Gastrocnemius medialis (tissue), 4 donors: ENCODE data around the gene KHSRP. TPM values are rescaled to one million over a fixed set of nuclear protein-coding genes. Genes with fewer than 3 reads are reported as not detected.

Source experiments
- ATAC-seq, 2 donors: fragments of 150-250 bp; one replicate each; pipeline ENCODE4 v1.9.1; 2016
- DNase-seq, 2 donors: peaks; one replicate each; pipeline ENCODE4 v3.0.0-alpha.2; 2019
- H3K27ac ChIP-seq, 4 donors: fragments of 200-600 bp; sonication (generic); 1 replicate in 1 of 4; 2 replicates in 3 of 4; pipeline ENCODE4 v1.5.1; 2016 to 2018; ENCODE audit warnings: mild to moderate bottlenecking in 2 of 4, moderate library complexity in 1 of 4
- H3K27me3 ChIP-seq, 3 donors: fragments of 200-600 bp; sonication (generic) in 2 of 3; 1 replicate in 1 of 3; 2 replicates in 2 of 3; pipeline versions ENCODE4 v1.5.1 to v1.6.0; 2016 to 2019; ENCODE audit warnings: mild to moderate bottlenecking in 1 of 3, moderate library complexity in 1 of 3
- H3K36me3 ChIP-seq, 2 donors: fragments of 200-600 bp; sonication (generic) in 1 of 2; one replicate each; pipeline ENCODE4 v1.5.1; 2017 to 2018
- H3K4me1 ChIP-seq, 2 donors: fragments of 200-600 bp; sonication (generic) in 1 of 2; one replicate each; pipeline ENCODE4 v1.5.1; 2016 to 2017; ENCODE audit warnings: mild to moderate bottlenecking in 2 of 2
- H3K4me3 ChIP-seq, 4 donors: fragments of 200-600 bp; sonication (generic) in 3 of 4; 1 replicate in 1 of 4; 2 replicates in 3 of 4; pipeline ENCODE4 v1.5.1; 2016 to 2019; ENCODE audit warnings: mild to moderate bottlenecking in 2 of 4
- H3K9me3 ChIP-seq, 3 donors: fragments of 200-600 bp; sonication (generic) in 2 of 3; 1 replicate in 1 of 3; 2 replicates in 2 of 3; pipeline ENCODE4 v1.5.1; 2016 to 2019
- CTCF ChIP-seq, 5 experiments: fragments of 450-650 bp in 3 of 5; fragments of 200-600 bp in 2 of 5; sonication (generic) in 2 of 5; IDR thresholded peaks in 4 of 5; conservative IDR thresholded peaks in 1 of 5; 1 replicate in 4 of 5; 2 replicates in 1 of 5; pipeline ENCODE4 v1.5.1; 2016 to 2019; ENCODE audit warnings: antibody characterized with exemption in 5 of 5, mild to moderate bottlenecking in 3 of 5, moderate library complexity in 3 of 5
- POLR2A ChIP-seq, 2 donors: fragments of 450-650 bp; IDR thresholded peaks; one replicate each; pipeline ENCODE4 v1.6.1; 2017; ENCODE audit warnings: antibody characterized with exemption in 2 of 2, mild to moderate bottlenecking in 2 of 2, moderate library complexity in 2 of 2
- in situ Hi-C, 4 donors: fragments of 200-750 bp; cut with MboI; loops; one replicate each; pipeline versions ENCODE4 v1.15.0 to v1.8.0; 2017; ENCODE audit warnings: low sequenced_read_pairs in 4 of 4
- intact Hi-C: fragments of 100-400 bp; cut with DNase I; formaldehyde crosslinking; loops from one replicate; pipeline ENCODE4 v1.15.1; 2023; ENCODE audit warnings: low total_unique reads
- microRNA-seq, 2 donors: library from miRNA; unstranded; fragments of <30 nt; microRNA quantifications; one replicate each; pipeline ENCODE4, GENCODE V29; 2016; ENCODE audit warnings: borderline replicate concordance in 2 of 2
- total RNA-seq, 4 donors: library from RNA; depleted of rRNA; stranded (reverse); fragments of >200 nt; gene quantifications; one replicate each; pipeline versions ENCODE4 v1.1.0 to v1.2.3, GENCODE V29; 2016

The KHSRP gene
- total RNA-seq, 4 donors from 2014 or later: 49.1 to 124 (median 85.6) TPM

GRCh38 chr19:6373813-6374108 is 50.9 kb downstream of the KHSRP start:
- H3K27ac ChIP-seq: peak overlapping the region; percentile 98 to 100 (median 100)
- peaks cover 0 to 10% of the 10 kb centered on the region in 2 donors for H3K4me1 ChIP-seq
- intact Hi-C loops: loop anchor here (1.0 to 10.0 kb wide), 9 partner anchors 12 to 749 kb away; partner anchors contain the start of genes CLPP, GPR108, GTF2F1 and MLLT1
- no peaks in the 10 kb centered on the region for H3K9me3 ChIP-seq
- ATAC-seq (no peak), DNase-seq (no peak)
- peaks cover 0 to 3% of the 10 kb centered on the region in 2 donors for H3K36me3 ChIP-seq
- H3K4me3 ChIP-seq: peak overlapping the region; percentile 31 to 99 (median 89)
- in situ Hi-C loops: no loop called here
- no peaks in the 10 kb centered on the region for H3K27me3 ChIP-seq
- TF ChIP-seq POLR2A (IDR thresholded peaks at IDR 0.05) (no peak), CTCF (IDR thresholded peaks at IDR 0.05 in 4 of 5, conservative IDR thresholded peaks at IDR 0.05 in 1 of 5) (no peak)

DNA sequence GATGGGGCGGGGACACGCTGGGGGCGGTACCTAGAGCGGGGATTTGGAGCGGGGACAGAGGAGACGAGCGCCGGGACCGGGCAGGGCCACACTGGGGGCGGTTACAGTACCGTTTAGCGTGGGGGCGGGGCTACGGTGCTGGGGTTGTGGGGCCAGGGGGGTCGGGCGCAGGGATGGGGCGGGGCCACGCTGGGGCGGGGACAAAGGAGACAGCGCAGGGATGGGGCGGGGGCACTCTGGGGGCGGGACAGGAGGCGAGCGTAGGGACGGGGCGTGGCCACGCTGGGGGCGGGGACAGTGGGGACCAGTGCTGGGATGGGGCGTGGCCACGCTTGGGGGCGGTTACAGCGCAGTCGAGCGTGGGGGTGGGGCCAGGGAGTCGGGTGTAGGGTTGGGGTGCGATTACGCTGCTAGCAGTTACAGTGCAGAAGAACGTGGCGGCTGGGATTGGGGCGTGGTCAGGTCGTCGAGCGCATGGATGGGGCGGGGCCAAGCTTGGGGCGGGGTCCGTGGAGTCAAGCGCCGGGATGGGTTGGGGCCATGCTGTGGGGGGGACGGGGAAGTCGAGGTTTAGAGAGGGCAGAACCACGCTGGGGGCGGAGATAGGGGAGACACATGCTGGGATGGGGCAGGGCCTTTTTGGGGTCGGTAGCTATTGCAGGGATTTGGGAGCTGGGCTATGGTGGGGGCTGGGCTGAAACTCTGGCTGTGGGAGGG is 51.4 kb downstream of the KHSRP start:
- DNase-seq (peak; percentile 95 to 96), ATAC-seq (peak; percentile 76 to 79)
- Histone ChIP-seq H3K9me3 (no peaks in the 10 kb centered on the region), H3K27me3 (no peaks in the 10 kb centered on the region), H3K4me3 (peak overlapping the region; percentile 86 to 99 (median 94)), H3K4me1 (peaks cover 0 to 10% of the 10 kb centered on the region in 2 donors), H3K27ac (peak overlapping the region; percentile 98 to 100 (median 100)), H3K36me3 (peaks cover 0 to 8% of the 10 kb centered on the region in 2 donors)
- in situ Hi-C loops (no loop called here), intact Hi-C loops (loop anchor here (1.0 to 10.0 kb wide), 9 partner anchors 12 to 748 kb away; partner anchors contain the start of genes CLPP, GPR108, GTF2F1 and MLLT1)
- TF ChIP-seq CTCF (IDR thresholded peaks at IDR 0.05 in 4 of 5, conservative IDR thresholded peaks at IDR 0.05 in 1 of 5): no peak
- no peak for TF ChIP-seq POLR2A (IDR thresholded peaks at IDR 0.05)

- peak; percentile 92 to 93 for ATAC-seq
- peaks cover 0 to 10% of the 10 kb centered on the region in 2 donors for H3K4me1 ChIP-seq
- peak; percentile 55 to 65 for TF ChIP-seq POLR2A (IDR thresholded peaks at IDR 0.05)
- peak in 1 of 5 experiments; percentile 5 for TF ChIP-seq CTCF (IDR thresholded peaks at IDR 0.05 in 4 of 5, conservative IDR thresholded peaks at IDR 0.05 in 1 of 5)
- peak within 1 kb of the TSS; percentile 98 to 100 (median 100) for H3K27ac ChIP-seq
- H3K27me3 ChIP-seq: no peaks in the 10 kb centered on the region
- H3K4me3 ChIP-seq: peak within 1 kb of the TSS; percentile 86 to 99 (median 94)
- in situ Hi-C loops (no loop called here), intact Hi-C loops (loop anchor here (1.0 to 10.0 kb wide), 9 partner anchors 11 to 748 kb away; partner anchors contain the start of genes CLPP, GPR108, GTF2F1 and MLLT1)
- peaks cover 0 to 14% of the 10 kb centered on the region in 2 donors for H3K36me3 ChIP-seq
- DNase-seq: peak; percentile 100
- H3K9me3 ChIP-seq: no peaks in the 10 kb centered on the region
Measured at GRCh38 chr19:6372594-6373095, 52.0 kb downstream of the KHSRP start, which contains the start of gene ALKBH7. Gene ALKBH7 (plus strand): TSS chr19:6372794. CDS start chr19:6372821, 27 bp downstream.

DNA sequence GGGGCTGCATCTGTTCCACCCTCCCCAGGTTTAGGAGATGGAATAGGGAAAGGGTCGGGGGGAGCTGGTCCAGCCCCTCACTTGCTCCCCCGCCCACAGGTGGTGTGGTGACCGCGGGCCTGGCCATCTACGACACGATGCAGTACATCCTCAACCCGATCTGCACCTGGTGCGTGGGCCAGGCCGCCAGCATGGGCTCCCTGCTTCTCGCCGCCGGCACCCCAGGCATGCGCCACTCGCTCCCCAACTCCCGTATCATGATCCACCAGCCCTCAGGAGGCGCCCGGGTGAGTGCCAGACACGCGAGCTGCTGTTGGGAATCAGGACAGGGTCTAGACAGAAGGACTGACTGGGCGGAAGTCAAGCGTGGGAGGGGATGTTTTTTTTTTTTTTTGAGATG is 60.3 kb downstream of the KHSRP start:
- no peak for TF ChIP-seq POLR2A (IDR thresholded peaks at IDR 0.05)
- TF ChIP-seq CTCF (IDR thresholded peaks at IDR 0.05 in 4 of 5, conservative IDR thresholded peaks at IDR 0.05 in 1 of 5): no peak
- ATAC-seq: no peak
- H3K27ac ChIP-seq: no peak overlapping the region
- H3K4me3 ChIP-seq: no peak overlapping the region
- in situ Hi-C loops (no loop called here), intact Hi-C loops (loop anchor here (5.0 kb wide), 1 partner anchor 92 kb away; no protein-coding TSS in a partner anchor)
- no peak for DNase-seq
- no peaks in the 10 kb centered on the region for H3K9me3 ChIP-seq
- peaks cover 0 to 57% of the 10 kb centered on the region in 2 donors for H3K36me3 ChIP-seq
- H3K4me1 ChIP-seq: peaks cover 7 to 9% of the 10 kb centered on the region in 2 donors
- H3K27me3 ChIP-seq: no peaks in the 10 kb centered on the region

Small RNA genes lying within 50 kb of the gene (microRNA-seq; reads per million reads assigned to microRNA genes)
- gene MIR3940 (5.1 to 5.9 reads per million in 2 donors), gene MIR6790 (0 reads per million in 2 donors), gene MIR6885 (0 reads per million in 2 donors)

Other genes with a start within 250 kb of the KHSRP start
- 10 to 100 TPM; 13.9 to 37.7 (median 24.4) TPM for gene MLLT1, start 144.8 kb downstream of the KHSRP start, total RNA-seq
- gene ACER1, start 91.2 kb downstream of the KHSRP start, total RNA-seq: not detected
- gene CLPP, start 63.3 kb downstream of the KHSRP start, total RNA-seq: 100 to 1,000 TPM; 143 to 168 (median 163) TPM
- gene ALKBH7, start 52.0 kb downstream of the KHSRP start, total RNA-seq: 100 to 1,000 TPM in 1 of 4 donors, 10 to 100 TPM in 3; 42.2 to 112 (median 90.4) TPM
- under 1 TPM; 0.15 to 0.75 (median 0.43) TPM for gene PSPN, start 48.9 kb downstream of the KHSRP start, total RNA-seq
- 10 to 100 TPM; 11.4 to 34.8 (median 22.4) TPM for gene GTF2F1, start 31.6 kb downstream of the KHSRP start, total RNA-seq
- under 1 TPM in 1 of 4 donors, not detected in 3; 0.42 TPM for gene SLC25A41, start 9.0 kb upstream of the KHSRP start, total RNA-seq
- 10 to 100 TPM; 61.7 to 73.6 (median 65.0) TPM for gene SLC25A23, start 35.0 kb upstream of the KHSRP start, total RNA-seq
- gene CRB3, start 39.5 kb upstream of the KHSRP start, total RNA-seq: under 1 TPM in 1 of 4 donors, not detected in 3; 0.75 TPM
- gene DENND1C, start 57.0 kb upstream of the KHSRP start, total RNA-seq: 1 to 10 TPM in 1 of 4 donors, under 1 TPM in 2, not detected in 1; 0.27 to 1.2 (median 0.29) TPM
- 1 to 10 TPM; 1.7 to 2.5 (median 2.0) TPM for gene TUBB4A, start 77.5 kb upstream of the KHSRP start, total RNA-seq
- gene TNFSF9, start 106.2 kb upstream of the KHSRP start, total RNA-seq: 1 to 10 TPM in 2 of 4 donors, not detected in 2; 1.1 to 1.8 TPM
- gene CD70, start 166.3 kb upstream of the KHSRP start, total RNA-seq: not detected
- gene TNFSF14, start 245.3 kb upstream of the KHSRP start, total RNA-seq: not detected